Amygdala (tissue), 56 donors: ENCODE measurements around the gene RNF135.
"Not testable (repeated sequence)": the region's sequence is repeated elsewhere in the genome, so short reads cannot be mapped to it uniquely, and the experiment has no call there.

Source experiments
- DNase-seq, 56 donors: peaks; one replicate each; lab custom pipeline; 2025; lab: John Stamatoyannopoulos, UW

The RNF135 gene

DNA sequence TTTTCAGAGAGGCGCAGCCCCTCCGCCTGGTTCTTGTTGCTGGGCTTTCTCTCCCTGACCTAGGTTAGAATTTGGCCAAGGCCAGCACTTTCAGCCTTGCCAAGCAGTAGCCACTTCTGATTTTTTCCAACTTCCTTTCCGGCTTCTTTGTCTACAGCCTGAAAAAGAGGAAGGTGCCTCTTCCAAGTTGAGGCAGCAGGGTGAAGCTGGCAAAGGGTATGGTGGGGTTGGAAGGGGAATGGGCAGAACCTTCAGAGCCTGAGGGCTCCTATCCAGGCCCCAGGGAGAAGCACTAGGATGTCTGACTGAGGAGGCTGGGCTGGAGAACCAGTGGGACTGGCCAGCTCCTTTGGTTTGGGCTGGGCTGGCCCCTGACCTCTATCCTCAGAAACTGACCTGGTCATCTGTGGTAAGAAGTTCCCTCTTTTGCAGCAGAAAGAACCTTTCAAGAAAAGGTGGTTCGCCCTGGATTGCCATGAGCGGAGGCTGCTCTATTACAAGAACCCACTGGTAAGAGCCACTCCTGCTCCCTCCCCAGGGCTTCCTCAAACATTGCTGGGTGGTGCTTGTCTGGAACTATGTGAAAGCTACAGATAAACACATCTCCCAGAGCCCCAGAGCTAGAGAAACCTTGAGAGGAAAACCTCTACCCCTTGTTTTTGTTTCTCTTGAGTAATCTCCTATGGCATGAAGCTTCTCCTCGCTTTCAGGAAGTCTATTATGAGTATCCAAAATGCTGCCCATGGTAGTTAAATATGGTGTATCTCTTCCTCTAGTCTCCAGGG lies 16.6 kb upstream of the RNF135 start:
- DNase-seq: peak in 7 of 56 donors; percentile 6 to 40 (median 11)

DNA sequence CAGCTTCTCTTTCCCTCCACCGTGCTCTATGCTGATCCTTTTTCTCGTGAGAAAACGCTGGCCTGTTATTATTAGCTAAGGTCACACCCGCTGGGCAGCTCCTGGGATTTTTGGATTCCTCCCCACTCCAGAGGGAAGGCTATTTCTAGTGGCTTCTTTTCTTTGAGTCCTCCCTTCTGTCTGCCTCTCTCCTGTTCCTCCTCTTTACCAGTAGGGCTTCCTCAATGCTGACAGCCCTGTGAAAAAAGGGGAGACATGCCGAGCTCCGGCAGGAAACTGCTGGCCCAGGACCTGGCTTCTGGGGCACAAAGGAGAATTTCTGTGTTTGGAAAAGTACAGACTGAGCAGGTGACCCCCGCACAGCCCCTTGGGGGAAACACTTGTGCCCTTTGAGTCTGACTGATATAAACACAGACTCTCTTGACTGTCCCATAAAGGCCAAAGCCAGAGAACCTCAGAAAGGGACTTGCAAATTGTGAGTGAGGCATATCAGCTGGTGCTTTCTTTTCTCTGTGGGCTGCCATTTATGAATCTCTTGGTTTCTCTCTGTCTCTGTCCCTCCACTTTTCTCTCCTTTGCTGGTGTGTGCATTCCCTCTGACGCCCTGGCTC lies 14.0 kb upstream of the RNF135 start:
- DNase-seq: no peak

DNA sequence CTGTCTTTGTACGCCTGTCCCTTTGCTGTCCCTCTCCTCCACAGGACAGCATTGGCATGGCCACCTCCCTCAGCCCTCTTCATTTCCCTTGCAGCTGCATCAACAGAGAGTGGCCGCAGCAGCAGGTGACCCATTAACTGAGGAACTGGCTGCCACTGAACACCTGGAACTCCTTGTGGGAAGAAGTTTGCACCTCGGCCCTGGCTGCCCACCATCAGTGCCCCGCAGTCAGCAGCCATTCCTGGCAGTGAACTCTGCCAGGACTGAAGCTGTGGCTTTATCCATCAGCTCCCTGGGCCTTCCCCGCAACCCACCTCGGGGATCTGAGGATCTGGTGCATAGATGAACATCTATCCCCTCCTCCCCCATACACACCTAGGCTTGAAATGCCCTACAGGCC lies 13.1 kb upstream of the RNF135 start:
- no peak for DNase-seq

DNA sequence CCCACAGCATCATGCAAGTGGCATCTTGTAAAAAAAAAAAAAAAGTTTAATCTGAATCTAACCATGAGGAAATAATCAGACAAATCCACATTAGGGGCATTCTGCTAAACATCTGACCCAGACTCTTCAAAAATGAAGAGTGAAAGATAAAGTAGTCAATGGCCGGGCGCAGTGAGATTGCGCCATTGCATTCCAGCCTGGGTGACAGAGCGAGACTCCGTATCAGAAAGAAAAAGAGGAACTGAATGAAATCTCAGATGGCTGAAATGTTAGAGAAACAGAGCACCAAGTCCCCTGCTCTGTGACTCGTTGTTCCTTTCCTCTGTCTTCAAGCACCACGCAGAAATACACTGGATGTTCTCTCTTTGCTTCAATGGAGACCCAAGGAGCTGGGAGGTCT lies 12.7 kb upstream of the RNF135 start:
- no peak for DNase-seq

DNA sequence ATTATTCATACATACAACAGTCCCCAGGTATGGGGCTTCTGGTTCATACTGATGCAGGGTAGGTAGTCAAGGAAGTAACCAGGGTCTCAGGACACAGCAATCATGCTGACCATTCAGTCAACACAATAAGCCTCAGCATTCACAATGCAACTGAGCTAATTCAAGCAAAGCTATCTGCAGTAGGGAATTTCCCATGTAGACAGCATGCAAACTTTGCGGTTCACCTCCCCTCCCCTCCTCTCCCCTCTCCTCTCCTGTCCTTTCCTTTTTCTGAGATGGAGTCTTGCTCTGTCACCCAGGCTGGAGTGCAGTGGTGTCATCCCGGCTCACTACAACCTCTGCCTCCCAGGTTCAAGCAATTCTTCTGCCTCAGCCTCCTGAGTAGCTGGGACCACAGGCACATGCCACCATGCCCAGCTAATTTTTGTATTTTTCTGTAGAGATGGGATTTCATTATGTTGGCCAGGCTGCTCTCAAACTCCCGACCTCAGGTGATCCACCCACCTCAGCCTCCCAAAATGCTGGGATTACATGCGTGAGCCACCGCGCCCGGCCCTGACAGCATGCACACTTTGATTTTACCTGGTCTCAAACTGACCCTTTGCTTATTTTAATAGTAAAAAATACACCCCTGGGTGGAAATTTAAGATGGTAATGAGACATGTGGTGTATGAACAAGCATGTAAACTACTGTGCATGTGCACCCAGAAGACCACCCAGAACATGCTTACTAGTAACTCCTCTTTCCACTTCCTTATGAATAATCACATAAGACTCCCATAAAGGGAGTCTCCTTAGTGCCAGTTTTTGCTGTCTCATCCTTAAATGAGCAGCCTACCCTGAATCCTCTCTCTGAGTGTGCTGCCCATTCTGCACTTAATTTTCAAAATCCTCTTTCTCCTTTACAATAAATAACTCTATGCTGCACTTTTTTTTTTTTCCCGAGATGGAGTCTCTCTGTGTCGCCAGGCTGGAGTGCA lies 9.3 kb upstream of the RNF135 start:
- DNase-seq: no peak

DNA sequence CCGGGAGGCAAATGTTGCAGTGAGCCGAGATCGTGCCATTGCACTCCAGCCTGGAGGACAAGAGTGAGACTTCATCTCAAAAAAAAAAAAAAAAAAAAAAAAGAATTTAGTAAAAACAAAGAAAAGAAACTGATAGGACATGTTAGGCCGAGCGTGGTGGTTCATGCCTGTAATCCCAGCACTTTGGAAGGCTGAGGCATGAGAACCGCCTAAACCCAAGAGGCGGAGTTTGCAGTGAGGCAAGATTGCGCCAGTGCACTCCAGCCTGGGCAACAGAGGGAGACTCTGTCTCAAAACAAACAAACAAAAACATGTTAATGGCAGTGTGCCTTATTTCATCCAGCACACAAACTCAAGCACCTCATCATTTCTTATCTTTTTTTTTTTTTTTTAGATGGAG lies 6.5 kb upstream of the RNF135 start:
- DNase-seq: not testable (repeated sequence)

DNA sequence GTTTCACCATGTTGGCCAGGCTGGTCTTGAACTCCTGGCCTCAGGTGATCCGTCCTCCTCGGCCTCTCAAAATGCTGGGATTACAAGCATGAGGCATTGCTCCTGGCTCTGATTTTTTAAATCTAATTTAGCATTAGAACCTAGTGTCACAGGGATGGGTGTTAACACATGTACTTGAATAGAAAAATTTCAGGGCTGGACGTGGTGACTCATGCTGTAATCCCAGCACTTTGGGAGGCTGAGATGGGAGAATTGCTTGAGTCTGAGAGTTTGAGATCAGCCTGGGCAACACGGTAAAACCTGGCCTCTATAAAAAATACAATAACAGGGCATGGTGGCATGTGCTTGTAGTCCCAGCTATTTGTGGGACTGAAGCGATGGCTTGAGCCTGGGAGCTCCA lies 6.0 kb upstream of the RNF135 start:
- no peak for DNase-seq

DNA sequence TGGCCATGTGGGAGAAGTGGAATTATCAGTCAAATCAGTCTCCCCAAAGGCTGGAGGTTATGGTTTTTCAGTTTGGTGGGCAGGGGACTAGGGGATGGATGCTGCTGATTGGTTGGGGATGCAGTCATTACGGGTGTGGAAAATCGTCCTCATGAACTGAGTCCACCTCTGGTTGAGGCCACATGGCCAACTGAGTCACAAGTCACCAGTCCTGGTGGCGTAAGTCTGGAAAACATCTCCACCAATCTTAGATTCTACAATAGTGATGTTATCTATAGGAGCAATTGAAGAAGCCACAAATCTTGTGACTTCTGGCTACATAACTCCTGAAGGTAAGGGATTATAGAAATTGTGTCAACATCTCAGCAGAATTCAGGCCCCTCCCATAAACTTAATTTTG lies 5.2 kb upstream of the RNF135 start:
- DNase-seq: no peak

DNA sequence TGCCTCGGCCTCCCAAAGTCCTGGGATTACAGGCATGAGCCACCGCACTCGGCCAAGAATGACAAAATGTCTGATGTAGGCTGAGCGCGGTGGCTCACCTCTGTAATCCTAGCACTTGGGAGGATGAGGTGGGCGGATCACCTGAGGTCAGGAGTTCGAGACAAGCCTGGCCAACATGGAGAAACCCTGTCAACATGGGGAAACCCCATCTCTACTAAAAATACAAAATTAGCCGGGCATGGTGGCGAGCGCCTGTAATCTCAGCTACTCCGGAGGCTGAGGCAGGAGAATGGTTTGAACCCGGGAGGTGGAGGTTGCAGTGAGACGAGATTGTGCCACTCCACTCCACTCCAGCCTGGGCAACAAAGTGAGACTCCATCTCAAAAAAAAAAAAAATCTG lies 2.9 kb upstream of the RNF135 start:
- not testable (repeated sequence) for DNase-seq

DNA sequence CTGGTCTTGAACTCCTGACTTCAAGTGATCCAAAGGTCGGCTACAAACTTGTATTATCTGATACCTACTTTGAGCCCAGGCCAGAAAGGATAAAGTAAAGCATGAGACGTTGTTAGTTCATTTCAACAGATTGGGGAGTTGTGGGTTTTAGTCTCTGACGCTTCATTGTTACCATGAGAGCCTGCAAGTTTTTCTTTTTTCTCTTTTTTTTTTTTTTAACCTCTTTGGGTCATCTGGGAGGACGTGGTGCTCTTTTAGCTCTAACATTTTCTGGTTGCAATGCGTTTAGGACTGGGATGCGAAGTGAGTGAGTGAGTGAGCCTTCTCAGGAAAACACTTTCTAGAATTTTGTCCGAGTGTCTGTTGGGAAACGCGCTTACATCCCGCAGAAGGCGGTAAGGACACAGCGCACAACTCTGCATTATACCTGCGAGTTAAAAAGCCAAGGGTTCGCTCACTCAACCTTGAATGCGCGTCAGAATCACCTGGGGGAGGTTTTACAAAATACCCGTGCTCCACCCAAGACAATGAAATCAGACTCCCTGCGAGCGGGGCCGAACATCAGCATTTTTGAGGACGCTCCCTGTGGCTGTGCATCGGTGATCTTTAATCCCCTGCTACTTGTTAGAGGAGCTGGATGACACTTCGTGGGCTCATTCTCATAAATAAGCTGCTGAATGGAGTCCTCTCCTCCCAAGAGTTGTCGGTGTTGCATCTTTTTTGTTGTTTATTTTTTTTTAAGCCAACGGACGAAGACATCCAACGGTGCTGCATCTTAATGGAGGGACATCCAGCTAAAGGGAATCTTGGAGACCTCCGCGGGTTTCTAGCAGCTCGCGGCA lies 629 bp upstream of the RNF135 start:
- DNase-seq: no peak

DNA sequence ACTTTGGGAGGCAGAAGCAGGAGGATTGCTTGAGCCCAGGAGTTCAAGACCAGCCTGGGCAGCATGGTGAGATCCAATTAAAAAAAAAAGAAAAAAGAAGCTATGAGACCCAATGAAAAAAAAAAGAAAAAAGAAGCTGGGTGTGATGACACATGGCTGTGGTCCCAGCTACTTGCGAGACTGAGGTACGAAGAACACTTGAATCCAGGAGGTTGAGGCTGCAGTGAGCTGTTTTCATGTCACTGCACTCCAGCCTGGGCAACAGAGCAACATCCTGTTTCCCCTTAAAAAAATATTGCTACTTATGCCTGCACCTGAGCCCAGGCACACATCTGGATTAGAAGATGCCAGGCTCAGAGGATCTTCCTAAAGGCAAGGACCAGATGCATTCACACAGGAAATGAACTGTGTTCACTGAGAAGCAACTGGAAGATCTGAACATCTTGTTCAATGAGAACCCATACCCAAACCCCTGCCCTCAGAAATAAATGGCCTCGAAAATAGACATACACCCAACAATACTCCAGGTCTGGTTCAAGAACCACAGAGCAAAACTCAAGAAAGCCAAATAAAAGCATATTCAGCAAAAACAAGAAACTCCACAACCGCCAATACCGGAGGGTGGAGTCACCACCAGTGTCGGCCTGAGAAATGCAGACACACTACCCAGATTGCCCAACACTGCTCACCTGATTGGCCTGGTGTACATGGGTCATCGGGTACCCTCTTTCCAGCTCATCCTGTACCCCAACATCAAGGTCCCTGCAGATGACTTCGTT lies 4.4 kb downstream of the RNF135 start:
- no peak for DNase-seq

DNA sequence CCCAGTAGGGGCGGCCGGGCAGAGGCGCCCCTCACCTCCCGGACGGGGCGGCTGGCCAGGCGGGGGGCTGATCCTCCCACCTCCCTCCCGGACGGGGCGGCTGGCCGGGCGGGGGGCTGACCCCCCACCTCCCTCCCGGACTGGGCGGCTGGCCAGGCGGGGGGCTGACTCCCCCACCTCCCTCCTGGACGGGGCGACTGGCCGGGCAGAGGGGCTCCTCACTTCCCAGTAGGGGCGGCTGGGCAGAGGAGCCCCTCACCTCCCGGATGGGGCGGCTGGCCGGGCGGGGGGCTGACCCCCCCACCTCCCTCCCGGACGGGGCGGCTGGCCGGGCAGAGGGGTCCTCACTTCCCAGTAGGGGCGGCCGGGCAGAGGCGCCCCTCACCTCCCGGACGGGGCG lies 9.1 kb downstream of the RNF135 start:
- DNase-seq: not testable (repeated sequence)

DNA sequence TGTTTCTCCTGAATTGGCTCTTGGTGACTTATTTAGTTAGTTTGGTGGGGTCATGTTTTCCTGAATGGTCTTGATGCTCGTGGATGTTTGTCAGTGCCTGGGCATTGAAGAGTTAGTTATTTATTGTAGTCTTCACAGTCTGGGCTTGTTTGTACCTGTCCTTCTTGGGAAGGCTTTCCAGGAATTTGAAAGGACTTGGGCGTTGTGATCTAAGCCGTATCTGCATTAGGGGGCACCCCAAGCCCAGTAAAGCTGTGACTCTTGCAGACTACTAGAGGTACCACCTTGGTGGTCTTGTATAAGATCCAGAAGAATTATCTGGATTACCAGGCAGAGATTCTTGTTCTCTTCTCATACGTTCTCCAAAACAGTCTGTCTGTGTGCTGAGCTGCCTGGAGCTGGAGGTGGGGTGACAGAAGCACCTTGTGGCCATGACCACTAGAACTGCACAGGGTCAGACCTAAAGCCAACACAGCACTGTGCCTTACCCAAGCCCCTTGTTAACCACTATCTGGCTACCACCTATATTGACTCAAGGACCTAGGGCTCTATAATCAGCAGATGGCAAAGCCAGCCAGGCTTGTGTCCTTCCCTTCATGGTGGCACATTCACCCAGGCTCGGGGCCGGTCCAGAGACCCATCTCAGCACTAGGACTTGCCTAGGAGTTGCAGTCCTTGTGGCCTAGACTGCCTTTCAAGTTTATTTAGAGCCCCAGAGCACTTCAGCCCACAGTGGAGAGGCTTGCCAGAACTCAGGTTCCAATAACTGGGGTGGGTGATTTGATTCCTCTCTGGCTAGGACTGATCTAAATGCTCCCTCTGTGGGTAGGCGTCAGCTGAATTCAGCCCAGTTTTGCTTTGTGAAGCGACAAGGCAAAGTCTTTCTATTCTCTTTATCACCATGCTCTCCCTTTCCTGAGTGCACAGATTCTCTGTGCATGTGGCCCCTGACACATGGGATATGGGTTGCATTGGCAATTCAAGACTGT lies 11.0 kb downstream of the RNF135 start:
- no peak for DNase-seq

DNA sequence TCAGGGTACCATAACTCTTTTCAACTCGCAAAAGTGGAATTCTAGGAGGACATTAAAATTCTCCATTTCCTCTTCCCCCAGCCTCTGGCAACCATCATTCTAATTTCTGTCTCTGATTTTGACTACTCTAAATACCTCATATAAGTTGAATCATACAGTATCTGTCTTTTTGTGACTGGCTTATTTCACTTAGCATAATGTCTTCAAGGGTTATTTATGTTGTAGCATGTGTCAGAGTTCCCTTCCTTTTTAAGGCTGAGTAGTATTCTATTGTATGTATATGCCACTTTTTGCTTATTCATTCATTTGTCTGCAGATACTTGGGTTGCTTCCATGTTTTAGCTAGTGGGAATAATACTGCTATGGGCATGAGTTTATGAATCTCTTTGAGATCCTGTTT lies 12.0 kb downstream of the RNF135 start:
- DNase-seq: no peak

DNA sequence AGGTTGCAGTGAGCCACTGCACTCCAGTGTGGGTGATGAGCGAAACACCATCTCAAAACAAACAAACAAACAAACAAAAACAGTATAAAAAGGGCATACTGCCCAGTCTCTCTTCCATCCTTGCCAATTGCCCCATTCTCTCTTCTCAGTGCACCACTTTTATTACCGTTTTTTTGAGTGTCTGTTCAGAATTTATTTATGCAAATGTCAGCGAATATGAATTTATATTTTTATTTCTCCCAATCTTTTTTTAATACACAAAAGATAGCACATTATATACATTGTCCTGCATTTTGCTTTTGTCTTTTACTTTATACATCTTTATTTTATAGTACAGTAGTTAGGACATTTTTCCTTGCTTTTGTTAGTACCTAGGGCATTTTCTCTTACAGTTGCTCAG lies 19.6 kb downstream of the RNF135 start:
- DNase-seq: no peak

DNA sequence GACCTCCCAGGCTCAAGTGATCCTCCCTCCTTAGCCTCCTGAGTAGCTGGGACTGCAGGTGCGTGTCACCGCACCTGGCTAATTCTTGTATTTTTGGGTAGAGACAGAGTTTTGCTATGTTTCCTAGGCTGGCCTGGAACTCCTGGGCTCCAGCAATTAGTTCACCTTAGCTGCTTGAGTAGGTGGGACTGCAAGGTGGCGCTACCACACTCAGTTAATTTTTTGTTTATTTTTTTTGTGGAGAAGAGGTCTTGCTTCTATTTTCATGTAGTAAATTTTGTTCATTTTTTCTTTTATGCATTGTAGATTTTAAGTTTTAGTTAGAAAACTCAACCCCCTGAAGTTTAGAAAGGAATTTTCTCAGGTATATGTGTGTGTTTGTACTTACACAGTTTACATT lies 21.7 kb downstream of the RNF135 start:
- no peak for DNase-seq

DNA sequence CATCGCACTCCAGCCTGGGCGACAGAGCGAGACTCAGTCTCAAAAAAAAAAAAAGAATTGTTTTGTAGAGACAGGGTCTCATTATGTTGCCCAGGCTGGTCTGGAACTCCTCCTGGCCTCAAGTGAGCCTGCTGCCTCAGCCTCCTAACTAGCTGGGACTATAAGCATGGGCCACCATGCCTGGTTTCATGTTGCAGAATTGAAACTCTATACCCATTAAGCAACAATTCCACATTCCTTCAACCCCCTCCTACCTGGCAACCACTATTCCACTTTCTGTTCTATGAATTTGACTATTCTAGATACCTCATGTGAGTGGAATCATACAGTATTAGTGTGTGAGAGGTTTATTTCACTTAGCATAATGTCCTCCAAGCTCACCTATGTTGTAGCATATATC lies 24.5 kb downstream of the RNF135 start:
- DNase-seq: no peak

DNA sequence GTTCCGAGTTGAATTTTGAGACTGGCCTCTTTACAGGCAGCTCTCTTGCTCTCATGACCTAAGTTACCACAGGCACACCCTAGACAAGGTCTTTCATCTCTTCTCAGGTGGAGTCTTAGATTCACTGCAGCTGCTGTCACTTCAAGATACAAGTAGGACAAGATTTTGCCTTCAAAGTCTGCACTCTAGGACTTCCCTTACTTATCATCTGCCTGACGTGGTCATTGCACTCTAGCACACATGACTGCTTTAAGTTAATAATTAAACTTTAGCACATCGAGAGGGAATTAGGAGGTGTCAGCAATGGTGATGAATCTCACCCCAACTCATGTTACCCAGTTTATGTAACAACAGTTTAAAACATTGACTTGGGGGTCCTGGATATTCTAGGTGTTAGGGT lies 25.6 kb downstream of the RNF135 start:
- no peak for DNase-seq
